Choroid plexus epithelial cell (primary cell): ENCODE measurements around the gene IL18BP.

Source experiments
- DNase-seq: peaks from one replicate; pipeline ENCODE4 v3.0.0-alpha.2; 2010; ENCODE audit warnings: low read depth
- H3K4me3 ChIP-seq: 2 replicates; pipeline ENCODE4 v1.5.1; 2011; ENCODE audit warnings: low read depth, mild to moderate bottlenecking, control low read depth, low read length, moderate library complexity
- CTCF ChIP-seq: conservative IDR thresholded peaks from 2 replicates; pipeline ENCODE4 v1.5.1; 2011; ENCODE audit warnings: low read depth, mild to moderate bottlenecking, control low read depth, inconsistent platforms, low read length, moderate library complexity

IL18BP gene

GRCh38 chr11:72018171-72018570 is 19.5 kb downstream of the IL18BP start:
- H3K4me3 ChIP-seq: no peak overlapping the region
- no peak for TF ChIP-seq CTCF
- no peak for DNase-seq

GRCh38 chr11:72023335-72023734 is 24.6 kb downstream of the IL18BP start:
- no peak for TF ChIP-seq CTCF
- DNase-seq: no peak
- no peak overlapping the region for H3K4me3 ChIP-seq

GRCh38 chr11:72024069-72024754 is 25.5 kb downstream of the IL18BP start:
- DNase-seq: no peak
- TF ChIP-seq CTCF: no peak
- no peak overlapping the region for H3K4me3 ChIP-seq

- DNase-seq: no peak
- no peak for TF ChIP-seq CTCF
- no peak overlapping the region for H3K4me3 ChIP-seq
Observed at GRCh38 chr11:72026090-72026489, 27.4 kb downstream of the IL18BP start.

GRCh38 chr11:72030472-72031045 is 31.9 kb downstream of the IL18BP start:
- no peak for TF ChIP-seq CTCF
- H3K4me3 ChIP-seq: no peak overlapping the region
- no peak for DNase-seq

- DNase-seq: no peak
- no peak overlapping the region for H3K4me3 ChIP-seq
- no peak for TF ChIP-seq CTCF
Observed at GRCh38 chr11:72036687-72037086, 38.0 kb downstream of the IL18BP start.

- no peak for TF ChIP-seq CTCF
- no peak for DNase-seq
- H3K4me3 ChIP-seq: peak overlapping the region; percentile 67
Observed at GRCh38 chr11:72037554-72038311, 39.0 kb downstream of the IL18BP start.
